Glutamatergic neuron (in vitro differentiated cells): ENCODE results near the gene MED26. TPM values are rescaled to one million over a fixed set of nuclear protein-coding genes. Genes with fewer than 3 reads are reported as not detected.
A peak's percentile ranks its signal among the peaks of the same experiment; 100 is the strongest.

ENCODE experiments used
- DNase-seq: peaks from one replicate; pipeline ENCODE4 v3.0.0; 2022
- H3K27ac Mint-ChIP-seq: one replicate; pipeline ENCODE4 v1.8.0; 2020; ENCODE audit warnings: mild to moderate bottlenecking, mixed read lengths, inconsistent platforms; ENCODE audit not compliant: unreplicated experiment
- H3K27me3 Mint-ChIP-seq: one replicate; pipeline ENCODE4 v1.8.0; 2020; ENCODE audit warnings: mild to moderate bottlenecking, moderate library complexity, mixed read lengths, inconsistent platforms; ENCODE audit not compliant: unreplicated experiment
- H3K36me3 Mint-ChIP-seq: one replicate; pipeline ENCODE4 v1.8.0; 2020; ENCODE audit warnings: mild to moderate bottlenecking, mixed read lengths, inconsistent platforms; ENCODE audit not compliant: unreplicated experiment
- H3K4me1 Mint-ChIP-seq: one replicate; pipeline ENCODE4 v1.8.0; 2020; ENCODE audit warnings: mild to moderate bottlenecking, low read depth, mixed read lengths, inconsistent platforms; ENCODE audit not compliant: unreplicated experiment
- H3K4me3 Mint-ChIP-seq: one replicate; pipeline ENCODE4 v1.8.0; 2020; ENCODE audit warnings: mild to moderate bottlenecking, mixed read lengths, inconsistent platforms; ENCODE audit not compliant: unreplicated experiment
- H3K9me3 Mint-ChIP-seq: one replicate; pipeline ENCODE4 v1.8.0; 2020; ENCODE audit warnings: mild to moderate bottlenecking, moderate library complexity, mixed read lengths, inconsistent platforms; ENCODE audit not compliant: unreplicated experiment
- CTCF ChIP-seq: fragments of 200-600 bp; sonication (generic); IDR thresholded peaks from one replicate; pipeline ENCODE4 v1.5.0; 2021; ENCODE audit not compliant: partially characterized antibody, unreplicated experiment
- total RNA-seq: library from RNA; stranded (reverse); fragmentation: NEBNext Ultra II Directional; extraction: Animal tissue kit (Norgen Biotek cat#: 25700); gene quantifications from one replicate; pipeline ENCODE4 v1.2.1, GENCODE V29; 2021; ENCODE audit not compliant: unreplicated experiment

Gene MED26
- total RNA-seq, 1 donor from 2014 or later, result 9.8 TPM

DNA sequence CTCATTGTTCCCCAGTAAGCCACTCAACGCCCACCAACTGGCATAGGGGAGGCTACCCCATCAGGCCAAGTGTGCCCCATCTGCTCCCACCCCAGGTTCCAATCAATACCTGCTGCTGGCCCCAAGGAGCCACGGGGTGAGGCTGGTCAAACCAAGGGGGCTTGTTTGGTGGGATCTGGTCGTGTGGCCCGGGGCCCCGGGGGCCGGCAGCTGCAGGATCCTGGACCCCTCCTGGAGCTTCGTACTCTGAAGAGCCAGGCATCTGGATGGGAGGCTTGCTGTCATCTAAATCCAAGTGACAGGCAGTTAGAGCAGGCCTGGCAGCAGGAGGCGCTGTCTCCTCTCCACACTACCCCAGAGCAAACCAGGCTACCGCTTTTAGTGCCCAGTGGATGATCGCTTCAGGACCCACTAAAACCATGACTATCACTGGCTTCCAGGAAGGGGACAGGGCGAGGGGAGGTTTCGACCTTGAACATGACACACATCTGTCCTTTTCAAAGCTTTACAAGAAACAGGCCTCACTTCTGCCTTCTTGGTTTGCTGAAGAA is 100.0 kb downstream of the MED26 start:
- no peak overlapping the region for H3K4me3 Mint-ChIP-seq
- peak; percentile 63 for DNase-seq
- peak; percentile 22 for TF ChIP-seq CTCF
- no peaks in the 10 kb centered on the region for H3K4me1 Mint-ChIP-seq
- peaks cover 5% of the 10 kb centered on the region for H3K27me3 Mint-ChIP-seq
- no peaks in the 10 kb centered on the region for H3K36me3 Mint-ChIP-seq
- H3K27ac Mint-ChIP-seq, result no peak overlapping the region
- no peaks in the 10 kb centered on the region for H3K9me3 Mint-ChIP-seq

DNA sequence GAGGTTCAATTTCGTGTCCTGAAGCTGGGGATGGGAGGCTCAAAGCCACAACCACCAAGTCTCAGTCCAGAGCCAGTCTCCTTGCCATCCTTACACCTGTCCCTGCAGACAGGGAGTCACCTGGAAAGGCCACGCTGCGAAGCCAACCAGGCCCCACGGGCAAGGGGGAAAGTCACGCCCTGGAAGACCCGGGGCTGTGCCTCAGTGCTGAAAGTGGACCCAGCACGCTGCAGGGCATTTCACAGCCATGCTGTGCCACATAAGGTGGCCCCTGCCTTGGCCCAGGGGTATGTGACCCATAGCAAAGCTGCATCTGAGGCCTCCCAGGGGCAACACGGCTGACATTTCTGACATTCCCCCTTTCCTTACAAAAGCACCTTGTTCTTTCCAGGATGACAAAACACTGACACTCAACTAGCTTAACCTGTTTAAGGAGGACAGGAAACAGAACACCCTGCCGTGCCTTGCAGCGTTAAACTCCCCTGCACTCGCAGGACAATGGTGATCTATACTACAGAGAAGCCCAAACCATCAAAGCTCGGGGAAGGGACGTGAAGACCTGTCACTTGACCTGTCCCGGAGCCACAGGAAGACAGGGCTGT is 100.6 kb downstream of the MED26 start:
- no peak for DNase-seq
- Mint-ChIP-seq H3K9me3 (no peaks in the 10 kb centered on the region), H3K27ac (no peak overlapping the region), H3K4me1 (no peaks in the 10 kb centered on the region), H3K36me3 (no peaks in the 10 kb centered on the region), H3K27me3 (peaks cover 5% of the 10 kb centered on the region), H3K4me3 (no peak overlapping the region)
- no peak for TF ChIP-seq CTCF

- no peak overlapping the region for H3K4me3 Mint-ChIP-seq
- DNase-seq, result no peak
- no peaks in the 10 kb centered on the region for H3K9me3 Mint-ChIP-seq
- H3K36me3 Mint-ChIP-seq, result no peaks in the 10 kb centered on the region
- H3K27ac Mint-ChIP-seq, result no peak overlapping the region
- H3K4me1 Mint-ChIP-seq, result no peaks in the 10 kb centered on the region
- no peak for TF ChIP-seq CTCF
- H3K27me3 Mint-ChIP-seq, result peaks cover 4% of the 10 kb centered on the region
Measured at GRCh38 chr19:16525751-16526481, 102.1 kb downstream of the MED26 start.

GRCh38 chr19:16524991-16525734 is 102.8 kb downstream of the MED26 start:
- Mint-ChIP-seq H3K9me3 (no peaks in the 10 kb centered on the region), H3K27me3 (peaks cover 4% of the 10 kb centered on the region), H3K36me3 (no peaks in the 10 kb centered on the region), H3K4me3 (no peak overlapping the region), H3K27ac (no peak overlapping the region), H3K4me1 (no peaks in the 10 kb centered on the region)
- no peak for TF ChIP-seq CTCF
- no peak for DNase-seq

Other genes with a start within 250 kb of the MED26 start
- gene EPS15L1, start 156.2 kb downstream of the MED26 start, total RNA-seq, result 84.9 TPM
- gene CALR3, start 132.0 kb downstream of the MED26 start, total RNA-seq, result not detected
- 5.0 TPM for gene C19orf44, start 131.8 kb downstream of the MED26 start, total RNA-seq
- gene CHERP, start 85.8 kb downstream of the MED26 start, total RNA-seq, result 50.7 TPM
- 31.9 TPM for gene SLC35E1, start 55.8 kb downstream of the MED26 start, total RNA-seq
- 81.0 TPM for gene SMIM7, start 31.9 kb upstream of the MED26 start, total RNA-seq
- 7.1 TPM for gene TMEM38A, start 32.9 kb upstream of the MED26 start, total RNA-seq
- gene NWD1, start 91.6 kb upstream of the MED26 start, total RNA-seq, result not detected
- gene SIN3B, start 201.2 kb upstream of the MED26 start, total RNA-seq, result 97.9 TPM